OCI-M2 (cell line): Measurements from ENCODE around the gene PHKA2.
"Not testable (repeated sequence)": the region's sequence is repeated elsewhere in the genome, so short reads cannot be mapped to it uniquely, and the experiment has no call there.

Source experiments
- DNase-seq: peaks from one replicate; lab custom pipeline; 2025; ENCODE audit not compliant: unreplicated experiment; lab: John Stamatoyannopoulos, UW

PHKA2 gene

GRCh38 chrX:18872621-18873020 lies 111.3 kb downstream of the PHKA2 start:
- DNase-seq: no peak

- DNase-seq: no peak
Measured at GRCh38 chrX:18871970-18872369, 111.9 kb downstream of the PHKA2 start.

- DNase-seq: no peak
Measured at GRCh38 chrX:18871161-18871890, 112.6 kb downstream of the PHKA2 start.

GRCh38 chrX:18864390-18864920 lies 119.5 kb downstream of the PHKA2 start:
- no peak for DNase-seq

- no peak for DNase-seq
Measured at GRCh38 chrX:18861511-18861910, 122.4 kb downstream of the PHKA2 start.

- DNase-seq: no peak
Measured at GRCh38 chrX:18856645-18856997, 127.3 kb downstream of the PHKA2 start.

- DNase-seq: no peak
Measured at GRCh38 chrX:18855919-18856644, 127.8 kb downstream of the PHKA2 start.

- DNase-seq: not testable (repeated sequence)
Measured at GRCh38 chrX:18847901-18848300, 136.0 kb downstream of the PHKA2 start.
